Sigmoid colon (tissue), 7 donors: ENCODE data around the gene TRMT112. TPM values are rescaled to one million over a fixed set of nuclear protein-coding genes. Genes with fewer than 3 reads are reported as not detected.
A peak's percentile ranks its signal among the peaks of the same experiment; 100 is the strongest.

Experiments
- DNase-seq: peaks from one replicate; pipeline ENCODE4 v3.0.0-alpha.2; 2019
- H3K27ac ChIP-seq, 4 donors: fragments of 200-600 bp; sonication (generic); one replicate each; pipeline ENCODE4 v1.5.1; 2016 to 2019; ENCODE audit warnings: mild to moderate bottlenecking in 1 of 4
- H3K27me3 ChIP-seq, 3 donors: fragments of 200-600 bp; sonication (generic); one replicate each; pipeline ENCODE4 v1.5.1; 2019; ENCODE audit warnings: mild to moderate bottlenecking in 1 of 3
- H3K36me3 ChIP-seq, 4 donors: fragments of 200-600 bp; sonication (generic); one replicate each; pipeline ENCODE4 v1.5.1; 2016 to 2019
- H3K4me1 ChIP-seq, 4 donors: fragments of 200-600 bp; sonication (generic); one replicate each; pipeline ENCODE4 v1.5.1; 2017 to 2019
- H3K4me3 ChIP-seq, 4 donors: fragments of 200-600 bp; sonication (generic); one replicate each; pipeline ENCODE4 v1.5.1; 2017 to 2019; ENCODE audit warnings: mild to moderate bottlenecking in 2 of 4, moderate library complexity in 1 of 4
- H3K9me3 ChIP-seq, 4 donors: fragments of 200-600 bp in 3 of 4; sonication (generic) in 3 of 4; one replicate each; pipeline versions ENCODE4 v1.5.1 to v1.6.1; 2013 to 2019
- EP300 ChIP-seq, 4 donors: sonication (generic); formaldehyde crosslinking; IDR thresholded peaks; one replicate each; pipeline ENCODE4 v1.6.1; 2017; ENCODE audit warnings: antibody characterized with exemption in 4 of 4
- POLR2A ChIP-seq, 2 donors: fragments of 450-650 bp; IDR thresholded peaks; one replicate each; pipeline ENCODE4 v1.6.1; 2016; ENCODE audit warnings: antibody characterized with exemption in 2 of 2, mild to moderate bottlenecking in 2 of 2, moderate library complexity in 2 of 2
- POLR2AphosphoS5 ChIP-seq, 4 donors: sonication (generic); formaldehyde crosslinking; IDR thresholded peaks; one replicate each; pipeline ENCODE4 v1.6.1; 2017; ENCODE audit warnings: antibody characterized with exemption in 4 of 4
- WGBS, 2 donors: extraction: QIAGEN DNeasy Blood & Tissue Kit; methylation state at CpG; one replicate each; pipeline ENCODE4 v1.1.7; 2013; 5-methylcytosine and 5-hydroxymethylcytosine counted together
- intact Hi-C: fragments of 100-400 bp; cut with DNase I; formaldehyde crosslinking; loops from one replicate; pipeline ENCODE4 v1.15.1; 2023
- polyA plus RNA-seq, 3 donors: library from polyadenylated mRNA; stranded (reverse); fragments of 200-250 nt; gene quantifications; one replicate each; pipeline ENCODE4 v1.2.3, GENCODE V29; 2013
- total RNA-seq, 4 donors: library from RNA; depleted of rRNA; stranded (reverse); fragments of >200 nt; gene quantifications; one replicate each; pipeline ENCODE4 v1.1.0, GENCODE V29; 2016
- TF ChIP-seq, protein P1 (sequence below), 4 experiments: fragments of 450-650 bp in 3 of 4; fragments of 200-600 bp in 1 of 4; IDR thresholded peaks; one replicate each; pipeline ENCODE4 v1.5.1; 2016 to 2019; ENCODE audit warnings: antibody characterized with exemption in 4 of 4, mild to moderate bottlenecking in 3 of 4, moderate library complexity in 2 of 4
- donor health status: healthy with polysubstance abuse.
- donor health status: Bipolar disorder and iron deficiency.
- donor health status: healthy.

TRMT112 gene
- total and polyA plus RNA-seq, 7 donors, result 148 to 353 (median 232) TPM

GRCh38 chr11:64304032-64304315 lies 13.4 kb downstream of the TRMT112 start:
- Histone ChIP-seq H3K9me3 (no peaks in the 10 kb centered on the region), H3K4me3 (peak overlapping the region; percentile 53 to 91 (median 84)), H3K27me3 (peaks cover 11 to 46% (median 31%) of the 10 kb centered on the region in 3 donors), H3K36me3 (no peaks in the 10 kb centered on the region), H3K4me1 (peaks cover 0 to 53% (median 48%) of the 10 kb centered on the region in 4 donors), H3K27ac (peak overlapping the region; percentile 87 to 97 (median 96))
- 49 to 55% methylated on average over 5 of the region's 5 CpGs for WGBS, 2 donors
- intact Hi-C loops, result loop anchor here (1.0 to 5.0 kb wide), 2 partner anchors 57 to 100 kb away; partner anchors contain the start of gene PPP1R14B
- TF ChIP-seq, protein P1, sequence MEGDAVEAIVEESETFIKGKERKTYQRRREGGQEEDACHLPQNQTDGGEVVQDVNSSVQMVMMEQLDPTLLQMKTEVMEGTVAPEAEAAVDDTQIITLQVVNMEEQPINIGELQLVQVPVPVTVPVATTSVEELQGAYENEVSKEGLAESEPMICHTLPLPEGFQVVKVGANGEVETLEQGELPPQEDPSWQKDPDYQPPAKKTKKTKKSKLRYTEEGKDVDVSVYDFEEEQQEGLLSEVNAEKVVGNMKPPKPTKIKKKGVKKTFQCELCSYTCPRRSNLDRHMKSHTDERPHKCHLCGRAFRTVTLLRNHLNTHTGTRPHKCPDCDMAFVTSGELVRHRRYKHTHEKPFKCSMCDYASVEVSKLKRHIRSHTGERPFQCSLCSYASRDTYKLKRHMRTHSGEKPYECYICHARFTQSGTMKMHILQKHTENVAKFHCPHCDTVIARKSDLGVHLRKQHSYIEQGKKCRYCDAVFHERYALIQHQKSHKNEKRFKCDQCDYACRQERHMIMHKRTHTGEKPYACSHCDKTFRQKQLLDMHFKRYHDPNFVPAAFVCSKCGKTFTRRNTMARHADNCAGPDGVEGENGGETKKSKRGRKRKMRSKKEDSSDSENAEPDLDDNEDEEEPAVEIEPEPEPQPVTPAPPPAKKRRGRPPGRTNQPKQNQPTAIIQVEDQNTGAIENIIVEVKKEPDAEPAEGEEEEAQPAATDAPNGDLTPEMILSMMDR (IDR thresholded peaks at IDR 0.05), result no peak
- TF ChIP-seq POLR2A (IDR thresholded peaks at IDR 0.05), result no peak
- no peak for TF ChIP-seq POLR2AphosphoS5 (IDR thresholded peaks at IDR 0.05)
- no peak for TF ChIP-seq EP300 (IDR thresholded peaks at IDR 0.05)
- DNase-seq, result peak; percentile 66

DNA sequence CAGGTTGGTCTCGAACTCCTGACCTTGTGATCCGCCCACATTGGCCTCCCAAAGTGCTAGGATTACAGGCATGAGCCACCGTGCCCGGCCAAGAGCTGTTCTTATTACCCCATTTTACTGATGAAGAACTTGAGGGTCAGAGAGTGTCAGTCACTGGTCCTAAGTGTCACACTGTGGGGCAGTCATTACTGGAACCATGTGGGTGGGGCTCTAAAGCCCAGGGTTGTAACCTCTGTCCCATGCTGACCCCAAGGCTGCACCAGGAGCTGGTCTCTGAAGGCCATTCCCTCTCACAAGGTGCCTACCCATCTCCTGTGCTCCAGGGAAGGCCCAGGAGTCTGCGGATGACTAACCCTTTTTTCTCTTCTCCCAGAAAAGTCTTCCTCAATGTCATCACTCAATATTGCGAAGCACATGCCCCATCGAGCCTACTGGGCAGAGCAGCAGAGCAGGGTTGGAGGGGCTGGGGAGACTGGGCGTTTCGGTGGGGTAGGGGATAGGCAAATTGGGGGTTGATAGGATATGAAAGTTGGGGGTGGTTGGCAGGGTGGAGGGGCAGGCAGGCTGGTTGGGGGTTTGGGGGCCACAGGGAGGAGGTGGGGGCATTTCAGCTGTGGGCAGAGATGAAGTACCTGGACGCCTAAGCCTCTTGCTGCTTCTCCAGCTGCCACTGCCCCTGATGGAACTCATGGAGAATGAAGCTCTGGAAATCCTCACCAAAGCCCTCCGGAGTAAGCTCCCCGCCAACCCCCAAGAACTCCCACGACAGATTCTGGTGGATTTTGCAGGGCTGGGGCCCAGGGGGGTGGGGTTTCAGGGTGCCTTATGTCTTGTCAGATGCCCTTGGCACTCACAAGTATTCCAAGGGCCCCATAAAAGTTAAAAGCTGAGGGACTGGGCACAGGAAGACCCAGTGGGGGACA lies 14.0 kb downstream of the TRMT112 start:
- Histone ChIP-seq H3K36me3 (no peaks in the 10 kb centered on the region), H3K9me3 (no peaks in the 10 kb centered on the region), H3K4me3 (peak overlapping the region in 2 of 4 donors; percentile 89 to 91), H3K4me1 (peaks cover 0 to 55% (median 50%) of the 10 kb centered on the region in 4 donors), H3K27me3 (peaks cover 17 to 52% (median 37%) of the 10 kb centered on the region in 3 donors), H3K27ac (peak overlapping the region; percentile 87 to 97 (median 96))
- 85 to 87% methylated on average over 13 of the region's 13 CpGs for WGBS, 2 donors
- DNase-seq, result no peak
- TF ChIP-seq, protein P1 (IDR thresholded peaks at IDR 0.05), result no peak
- TF ChIP-seq POLR2AphosphoS5 (IDR thresholded peaks at IDR 0.05) (no peak), POLR2A (IDR thresholded peaks at IDR 0.05) (no peak), EP300 (IDR thresholded peaks at IDR 0.05) (no peak)
- intact Hi-C loops, result loop anchor here (1.0 to 5.0 kb wide), 2 partner anchors 56 to 99 kb away; partner anchors contain the start of gene PPP1R14B

GRCh38 chr11:64299847-64300648 lies 17.3 kb downstream of the TRMT112 start, which contains the start of gene CATSPERZ:
CATSPERZ (plus strand) TSS chr11:64300358; CDS start chr11:64300411, 53 bp downstream.
- intact Hi-C loops, result loop anchor here (5.0 kb wide), 1 partner anchor 53 kb away; the partner anchor contains the start of gene PPP1R14B
- TF ChIP-seq POLR2A (IDR thresholded peaks at IDR 0.05) (no peak), POLR2AphosphoS5 (IDR thresholded peaks at IDR 0.05) (peak in 1 of 4 donors; percentile 7)
- DNase-seq, result no peak
- Histone ChIP-seq H3K4me3 (peak within 1 kb of the TSS; percentile 24 to 52 (median 43)), H3K9me3 (no peaks in the 10 kb centered on the region), H3K27me3 (peaks cover 38 to 85% (median 70%) of the 10 kb centered on the region in 3 donors), H3K36me3 (no peaks in the 10 kb centered on the region), H3K4me1 (peaks cover 0 to 39% (median 36%) of the 10 kb centered on the region in 4 donors), H3K27ac (peak within 1 kb of the TSS in 2 of 4 donors; percentile 20 to 49)
- 1 to 5% methylated on average over 54 of the region's 54 CpGs for WGBS, 2 donors

DNA sequence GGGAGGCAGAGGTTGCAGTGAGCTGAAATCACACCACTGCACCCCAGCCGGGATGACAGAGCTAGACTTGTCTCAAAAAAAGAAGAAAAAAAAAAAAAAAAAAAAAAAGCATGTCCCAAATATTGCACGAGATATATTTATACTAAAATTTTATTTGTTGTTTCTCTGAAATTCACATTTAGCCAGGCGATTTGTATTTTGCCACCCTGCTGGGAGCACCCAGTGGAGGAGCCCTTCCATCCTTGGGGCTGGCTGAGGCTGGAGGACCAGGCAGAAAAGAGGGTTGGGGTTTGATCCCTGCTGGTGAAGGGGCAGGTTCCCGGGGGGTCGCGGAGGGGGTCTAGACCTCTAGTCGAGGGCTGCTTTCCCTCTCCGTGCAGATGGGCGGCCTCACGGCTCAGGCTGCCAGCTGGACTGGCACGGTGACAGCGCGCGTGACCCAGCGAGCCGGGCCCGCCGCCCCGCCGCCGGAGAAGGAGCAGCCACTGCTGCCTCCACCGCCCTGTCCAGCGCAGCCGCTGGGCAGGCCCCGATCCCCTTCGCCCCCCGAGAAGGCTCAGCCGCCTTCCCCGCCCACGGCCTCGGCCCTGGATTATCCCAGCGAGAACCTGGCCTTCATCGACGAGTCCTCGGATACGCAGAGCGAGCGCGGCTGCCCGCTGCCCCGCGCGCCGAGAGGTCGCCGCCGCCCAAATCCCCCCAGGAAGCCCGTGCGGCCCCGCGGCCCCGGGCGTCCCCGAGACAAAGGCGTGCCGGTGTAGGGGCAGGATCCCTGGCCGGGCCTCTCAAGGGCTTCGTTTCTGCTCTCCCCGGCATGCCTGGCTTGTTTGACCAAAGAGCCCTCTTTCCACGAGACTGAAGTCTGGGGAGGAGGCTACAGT lies 18.2 kb downstream of the TRMT112 start:
- intact Hi-C loops, result no loop called here
- Histone ChIP-seq H3K4me3 (peak overlapping the region; percentile 24 to 52 (median 43)), H3K27ac (peak overlapping the region in 2 of 4 donors; percentile 20 to 49), H3K36me3 (no peaks in the 10 kb centered on the region), H3K9me3 (no peaks in the 10 kb centered on the region), H3K4me1 (peaks cover 0 to 36% (median 33%) of the 10 kb centered on the region in 4 donors), H3K27me3 (peaks cover 38 to 93% (median 77%) of the 10 kb centered on the region in 3 donors)
- WGBS, 2 donors, result 2 to 4% methylated on average over 60 of the region's 60 CpGs
- peak; percentile 88 for DNase-seq
- TF ChIP-seq, protein P1 (IDR thresholded peaks at IDR 0.05), result no peak
- TF ChIP-seq POLR2AphosphoS5 (IDR thresholded peaks at IDR 0.05), result peak in 2 of 4 donors; percentile 30 to 34
